HepG2 (cell line): ENCODE data around the gene TMEM219. TPM values are rescaled to one million over a fixed set of nuclear protein-coding genes. Genes with fewer than 3 reads are reported as not detected.

ENCODE experiments used
- CHD2 ChIP-seq: IDR thresholded peaks from 2 replicates; pipeline ENCODE4 v1.6.1; 2011; ENCODE audit warnings: low read depth, low read length, improper control_type of control experiment
- DPF2 ChIP-seq: sonication (generic); formaldehyde crosslinking; IDR thresholded peaks from 2 replicates; pipeline ENCODE4 v1.4.0; 2020; ENCODE audit warnings: mild to moderate bottlenecking, low read depth, missing genetic modification reagents, borderline replicate concordance
- ESRRA ChIP-seq: sonication (generic); formaldehyde crosslinking; IDR thresholded peaks from 2 replicates; pipeline ENCODE4 v1.5.1; 2020; ENCODE audit warnings: mild to moderate bottlenecking, low read depth, missing genetic modification reagents
- HCFC1 ChIP-seq: fragments of 150-350 bp; IDR thresholded peaks from 2 replicates; pipeline ENCODE4 v1.6.1; 2014; ENCODE audit warnings: low read depth, low read length
- HOMEZ ChIP-seq: IDR thresholded peaks from 2 replicates; pipeline ENCODE4 v1.6.1; 2016; ENCODE audit warnings: low read depth
- KIAA2018 ChIP-seq: sonication (generic); formaldehyde crosslinking; IDR thresholded peaks from 2 replicates; pipeline ENCODE4 v1.5.0; 2020; ENCODE audit warnings: mild to moderate bottlenecking, missing genetic modification reagents, borderline replicate concordance
- MTF2 ChIP-seq: sonication (generic); formaldehyde crosslinking; IDR thresholded peaks from 2 replicates; pipeline ENCODE4 v1.5.0; 2020; ENCODE audit warnings: missing genetic modification reagents, borderline replicate concordance
- SP140L ChIP-seq: sonication (generic); formaldehyde crosslinking; IDR thresholded peaks from 2 replicates; pipeline ENCODE4 v1.4.0; 2020; ENCODE audit warnings: missing genetic modification reagents, borderline replicate concordance
- TBX3 ChIP-seq: fragments of 450-650 bp; IDR thresholded peaks from 2 replicates; pipeline ENCODE4 v1.6.1; 2017; ENCODE audit warnings: antibody characterized with exemption, mild to moderate bottlenecking, inconsistent platforms, borderline replicate concordance
- TOPORS ChIP-seq: sonication (generic); formaldehyde crosslinking; IDR thresholded peaks from 2 replicates; pipeline ENCODE4 v1.8.0; 2023; ENCODE audit warnings: mild to moderate bottlenecking, missing genetic modification reagents
- YEATS2 ChIP-seq: sonication (generic); formaldehyde crosslinking; IDR thresholded peaks from 2 replicates; pipeline ENCODE4 v1.4.0; 2020; ENCODE audit warnings: missing genetic modification reagents, borderline replicate concordance
- ZNF136 ChIP-seq: sonication (generic); formaldehyde crosslinking; IDR thresholded peaks from 2 replicates; pipeline ENCODE4 v1.8.1; 2022; ENCODE audit warnings: low read depth, mild to moderate bottlenecking, moderate library complexity, missing genetic modification reagents
- ZNF276 ChIP-seq: sonication (generic); formaldehyde crosslinking; IDR thresholded peaks from 2 replicates; pipeline ENCODE4 v1.4.0; 2020; ENCODE audit warnings: mild to moderate bottlenecking, low read depth, missing genetic modification reagents
- ZNF329 ChIP-seq: sonication (generic); formaldehyde crosslinking; IDR thresholded peaks from 2 replicates; pipeline ENCODE4 v1.9.0; 2021; ENCODE audit warnings: low read depth, mild to moderate bottlenecking, missing genetic modification reagents
- ZNF549 ChIP-seq: sonication (generic); formaldehyde crosslinking; IDR thresholded peaks from 2 replicates; pipeline ENCODE4 v1.5.0; 2020; ENCODE audit warnings: missing genetic modification reagents
- ZNF558 ChIP-seq: sonication (generic); formaldehyde crosslinking; IDR thresholded peaks from 2 replicates; pipeline ENCODE4 v1.9.0; 2022; ENCODE audit warnings: mild to moderate bottlenecking, missing genetic modification reagents, borderline replicate concordance
- ZNF644 ChIP-seq: IDR thresholded peaks from 2 replicates; pipeline ENCODE4 v1.6.1; 2016; ENCODE audit warnings: low read depth
- polyA plus RNA-seq, 8 experiments: library from polyadenylated mRNA; depleted of rRNA in 3 of 8; stranded (reverse) in 7 of 8; unstranded in 1 of 8; fragments of >200 nt; fragmentation: Illumina TruSeq in 4 of 8; extraction: Trizol in 4 of 8; gene quantifications; 2 replicates each; pipeline versions ENCODE4 v1.2.1 to v1.2.3, GENCODE V29; 2011 to 2016; ENCODE audit warnings: low read depth in 4 of 8, missing spikeins in 1 of 8, mixed read lengths in 1 of 8; ENCODE audit not compliant: insufficient read depth in 1 of 8
- total RNA-seq, 5 experiments: library from RNA; depleted of rRNA; stranded (reverse); fragments of >200 nt; fragmentation: Illumina TruSeq; extraction: Trizol; gene quantifications; 2 replicates each; pipeline ENCODE4 v1.2.3, GENCODE V29; 2016; ENCODE audit warnings: low read depth in 1 of 5

The TMEM219 gene
- total and polyA plus RNA-seq, 2 of the 13 experiments (the other 11 are each of a cell fraction or from before 2014, with no cell fraction given), result 105 to 115 TPM

- TF ChIP-seq ZNF329 (CRISPR knock-in tag), result no peak
- TF ChIP-seq ZNF136 (CRISPR knock-in tag), result no peak
- TF ChIP-seq KIAA2018 (CRISPR knock-in tag), result 0 out of 2 replicates have a peak, but pooled peaks have one; percentile 28
- TF ChIP-seq HCFC1, result peak; percentile 32; the same call in 1 of the 2 replicates
- TF ChIP-seq YEATS2 (CRISPR knock-in tag), result peak; percentile 83
- TF ChIP-seq TBX3, result no peak
- TF ChIP-seq DPF2 (CRISPR knock-in tag), result no peak; the same call in 1 of the 2 replicates
- TF ChIP-seq CHD2, result no peak
- no peak; the same call in 1 of the 2 replicates for TF ChIP-seq ZNF558
- TF ChIP-seq SP140L (CRISPR knock-in tag), result no peak
- TF ChIP-seq ZNF276 (CRISPR knock-in tag), result peak; percentile 83; the same call in 1 of the 2 replicates
- peak; percentile 66; the same call in 1 of the 2 replicates for TF ChIP-seq MTF2 (CRISPR knock-in tag)
- TF ChIP-seq HOMEZ, result 0 out of 2 replicates have a peak, but pooled peaks have one; percentile 12
- TF ChIP-seq TOPORS (CRISPR knock-in tag), result peak; percentile 93
- no peak for TF ChIP-seq ZNF644 (CRISPR knock-in tag)
- no peak; the same call in 1 of the 2 replicates for TF ChIP-seq ESRRA (CRISPR knock-in tag)
- no peak for TF ChIP-seq ZNF549
Measured at GRCh38 chr16:29925781-29926710, 35.8 kb upstream of the TMEM219 start, which contains the start of gene KCTD13 (continued).
